Midbrain (tissue), 1 donor: ENCODE data around the gene MPC1L.

ENCODE experiments used
- DNase-seq: peaks from one replicate; lab custom pipeline; 2025; lab: John Stamatoyannopoulos, UW

MPC1L gene

GRCh38 chrX:40628506-40628905 lies 5.3 kb downstream of the MPC1L start:
- no peak for DNase-seq

GRCh38 chrX:40632199-40632598 lies 9.0 kb downstream of the MPC1L start:
- no peak for DNase-seq

GRCh38 chrX:40637687-40638086 lies 14.5 kb downstream of the MPC1L start:
- DNase-seq, result no peak

- DNase-seq, result peak; percentile 5
These were observed 20.9 kb downstream of the MPC1L start for GRCh38 chrX:40644176-40644575.

GRCh38 chrX:40644821-40645358 lies 21.7 kb downstream of the MPC1L start:
- DNase-seq, result peak; percentile 29

GRCh38 chrX:40646489-40647306 lies 23.5 kb downstream of the MPC1L start:
- peak; percentile 8 for DNase-seq

- peak; percentile 84 for DNase-seq
These were observed 24.3 kb downstream of the MPC1L start, which contains the start of gene CXorf38 for GRCh38 chrX:40647307-40648197. TSS of gene CXorf38 (minus strand) at chrX:40647561. CDS start at chrX:40647520, 41 bp downstream.

GRCh38 chrX:40651620-40652223 lies 28.5 kb downstream of the MPC1L start:
- DNase-seq, result peak; percentile 83

GRCh38 chrX:40652664-40653063 lies 29.4 kb downstream of the MPC1L start:
- no peak for DNase-seq

- no peak for DNase-seq
These were observed 30.3 kb downstream of the MPC1L start for GRCh38 chrX:40653535-40653934.

GRCh38 chrX:40660381-40660780 lies 37.2 kb downstream of the MPC1L start:
- no peak for DNase-seq

GRCh38 chrX:40661489-40661888 lies 38.3 kb downstream of the MPC1L start:
- no peak for DNase-seq

- no peak for DNase-seq
These were observed 40.0 kb downstream of the MPC1L start for GRCh38 chrX:40663078-40663740.

GRCh38 chrX:40663880-40664630 lies 40.8 kb downstream of the MPC1L start:
- DNase-seq, result no peak

GRCh38 chrX:40671126-40671525 lies 47.9 kb downstream of the MPC1L start:
- no peak for DNase-seq
